Measurements from ENCODE around the gene POLE2. TPM values are rescaled to one million over a fixed set of nuclear protein-coding genes. Genes with fewer than 3 reads are reported as not detected.

POLE2 gene
- total RNA-seq, 1 experiment from 2014 or later, result 24.5 TPM

GRCh38 chr14:49633640-49634546, 54.1 kb downstream of the POLE2 start:
- Histone ChIP-seq H4K20me1 (ENCODE audit: insufficient read depth) (no peaks in the 10 kb centered on the region; the same call in 1 of the 2 replicates), H3K9me2 (ENCODE audit: insufficient read depth) (no peaks in the 10 kb centered on the region), H3K36me3 (ENCODE audit: control insufficient read depth in 1 of 2, insufficient read depth in 2 of 2, low read length in 2 of 2) (peaks cover 6 to 16% of the 10 kb centered on the region in 2 experiments; a peak in 2 of 4 replicates), H3K9ac (ENCODE audit: low read length) (peak overlapping the region; percentile 98), H3K4me1 (ENCODE audit: control insufficient read depth in 1 of 2, insufficient read depth in 2 of 2, low read length in 2 of 2) (peaks cover 6 to 21% of the 10 kb centered on the region in 2 experiments), H3K9me3 (ENCODE audit: control insufficient read depth in 1 of 2, insufficient read depth in 1 of 2, low read depth in 1 of 2, low read length in 2 of 2) (no peaks in the 10 kb centered on the region), H3K79me2 (ENCODE audit: insufficient read depth, low read length) (peaks cover 95% of the 10 kb centered on the region), H3K4me2 (ENCODE audit: low read length) (peak overlapping the region; percentile 87), H3K27ac (ENCODE audit: low read depth, low read length) (peak overlapping the region; percentile 98), H3K4me3 (replicated peaks in 1 of 2; ENCODE audit: low read depth in 1 of 2, low read length in 2 of 2) (peak overlapping the region; percentile 83 to 95), H3K27me3 (ENCODE audit: insufficient read depth, low read length) (no peaks in the 10 kb centered on the region), H2AFZ (ENCODE audit: low read depth, low read length, poor library complexity, severe bottlenecking) (no peak overlapping the region)
- ATAC-seq (peak; percentile 83), DNase-seq (ENCODE audit: low read depth, low spot score) (peak; percentile 88)
- ChIA-PET RAD21 (ENCODE audit: low non-redundant PET in 1 of 2, low total read pairs in 2 of 2, uncharacterized antibody in 2 of 2, unreplicated experiment in 2 of 2) (interaction anchor here (1.0 to 1.1 kb wide), 2 partner anchors 14 to 134 kb away, joined by 3 to 5 read pairs; partner anchors contain the start of genes KLHDC2 (in 1 of the 2), MGAT2 (in 1 of the 2) and RPL36AL (in 1 of the 2)), CTCF (interaction anchor here (0.6 to 2.1 kb wide), 23 partner anchors 8 to 471 kb away, joined by 3 to 17 read pairs (median 5); partner anchors contain the start of genes KLHDC1, KLHDC2, LRR1 and MGAT2), POLR2A (interaction anchor here (0.7 to 2.7 kb wide), 10 partner anchors 9 to 370 kb away, joined by 3 to 17 read pairs (median 4); partner anchors contain the start of genes KLHDC2, MGAT2 and RPL36AL)
- BruUV-seq (replicated peaks), result no TSS peak
- intact Hi-C loops (cut with micrococcal nuclease), result loop anchor here (1.0 to 5.0 kb wide), 4 partner anchors 134 to 219 kb away; partner anchors contain the start of genes KLHDC2 and NEMF
- TF ChIP-seq POLR2A (IDR thresholded peaks at IDR 0.05; ENCODE audit: borderline replicate concordance, extremely low read depth, insufficient read depth, insufficient read length), result peak; percentile 60
- TF ChIP-seq SP1 (IDR thresholded peaks at IDR 0.05; ENCODE audit: low read depth), result no peak
- TF ChIP-seq SIN3A (IDR thresholded peaks at IDR 0.05; ENCODE audit: low read depth), result peak; percentile 76
- peak; percentile 76 for TF ChIP-seq CBX3 (IDR thresholded peaks at IDR 0.05; ENCODE audit: low read depth)
- TF ChIP-seq ZFX (IDR thresholded peaks at IDR 0.05), result peak; percentile 88
- TF ChIP-seq FOSL1 (IDR thresholded peaks at IDR 0.05; ENCODE audit: low read depth), result no peak; the same call in 1 of the 2 replicates
- TF ChIP-seq POLR2AphosphoS5 (IDR thresholded peaks at IDR 0.05; ENCODE audit: low read depth, low read length), result peak; percentile 79
- TF ChIP-seq ATF3 (IDR thresholded peaks at IDR 0.05), result no peak
- no peak for TF ChIP-seq CEBPB (IDR thresholded peaks at IDR 0.05; ENCODE audit: low read depth)
- peak; percentile 91 for TF ChIP-seq RAD21 (IDR thresholded peaks at IDR 0.05; ENCODE audit: low read depth)
- 0 out of 2 replicates have a peak, but pooled peaks have one; percentile 21 for TF ChIP-seq SRF (IDR thresholded peaks at IDR 0.05; ENCODE audit: low read depth)
- peak; percentile 67 for TF ChIP-seq ELF1 (IDR thresholded peaks at IDR 0.05; ENCODE audit: borderline replicate concordance, low read depth)
- peak; percentile 31 for TF ChIP-seq ZBTB33 (IDR thresholded peaks at IDR 0.05; ENCODE audit: extremely low read depth, insufficient replicate concordance, low read length)
- no peak for TF ChIP-seq EZH2 (IDR thresholded peaks at IDR 0.05)
- TF ChIP-seq CTCF (IDR thresholded peaks at IDR 0.05 in 2 of 3, conservative IDR thresholded peaks at IDR 0.05 in 1 of 3; ENCODE audit: borderline replicate concordance in 1 of 3, insufficient read depth in 1 of 3, low read depth in 2 of 3, low read length in 2 of 3), result peak; percentile 77 to 87 (median 84)
- TF ChIP-seq EZH2phosphoT487 (IDR thresholded peaks at IDR 0.05; ENCODE audit: borderline replicate concordance), result no peak
- no peak for TF ChIP-seq REST (IDR thresholded peaks at IDR 0.05; ENCODE audit: low read depth)
